GM11168 (cell line): Measurements from ENCODE around the gene CARD11.

ENCODE experiments used
- in situ Hi-C: fragments of 300-500 bp; cut with MboI; formaldehyde crosslinking; loops from one replicate; pipeline ENCODE4 v1.12.0; 2022; ENCODE audit warnings: low sequenced_read_pairs; ENCODE audit not compliant: unreplicated experiment

Gene CARD11

GRCh38 chr7:2887816-2888215 lies 155.9 kb downstream of the CARD11 start:
- in situ Hi-C loops = loop anchor here (10.0 kb wide), 1 partner anchor 177 kb away; no protein-coding TSS in a partner anchor

- in situ Hi-C loops = loop anchor here (10.0 kb wide), 1 partner anchor 178 kb away; no protein-coding TSS in a partner anchor
Measured at GRCh38 chr7:2886900-2887299, 156.8 kb downstream of the CARD11 start.

GRCh38 chr7:2886391-2886790 lies 157.3 kb downstream of the CARD11 start:
- in situ Hi-C loops = loop anchor here (10.0 kb wide), 1 partner anchor 178 kb away; no protein-coding TSS in a partner anchor

GRCh38 chr7:2884161-2884560 lies 159.5 kb downstream of the CARD11 start:
- in situ Hi-C loops = loop anchor here (10.0 kb wide), 1 partner anchor 181 kb away; no protein-coding TSS in a partner anchor

- in situ Hi-C loops = loop anchor here (10.0 kb wide), 1 partner anchor 182 kb away; no protein-coding TSS in a partner anchor
Measured at GRCh38 chr7:2883101-2883500, 160.6 kb downstream of the CARD11 start.

- in situ Hi-C loops = loop anchor here (10.0 kb wide), 1 partner anchor 183 kb away; no protein-coding TSS in a partner anchor
Measured at GRCh38 chr7:2882111-2882510, 161.6 kb downstream of the CARD11 start.

- in situ Hi-C loops = loop anchor here (10.0 kb wide), 1 partner anchor 184 kb away; no protein-coding TSS in a partner anchor
Measured at GRCh38 chr7:2880874-2881533, 162.7 kb downstream of the CARD11 start.

- in situ Hi-C loops = loop anchor here (10.0 kb wide), 1 partner anchor 185 kb away; no protein-coding TSS in a partner anchor
Measured at GRCh38 chr7:2880051-2880450, 163.6 kb downstream of the CARD11 start.

- in situ Hi-C loops = no loop called here
Measured at GRCh38 chr7:2879354-2879753, 164.3 kb downstream of the CARD11 start.

GRCh38 chr7:2878306-2878705 lies 165.4 kb downstream of the CARD11 start:
- in situ Hi-C loops = no loop called here

- in situ Hi-C loops = no loop called here
Measured at GRCh38 chr7:2876031-2876731, 167.5 kb downstream of the CARD11 start.

- in situ Hi-C loops = loop anchor here (25.0 kb wide), 1 partner anchor 788 kb away; no protein-coding TSS in a partner anchor
Measured at GRCh38 chr7:2873686-2874551, 169.7 kb downstream of the CARD11 start.

- in situ Hi-C loops = loop anchor here (25.0 kb wide), 1 partner anchor 789 kb away; no protein-coding TSS in a partner anchor
Measured at GRCh38 chr7:2873146-2873545, 170.5 kb downstream of the CARD11 start.

- in situ Hi-C loops = loop anchor here (25.0 kb wide), 1 partner anchor 790 kb away; no protein-coding TSS in a partner anchor
Measured at GRCh38 chr7:2872296-2872874, 171.3 kb downstream of the CARD11 start.

GRCh38 chr7:2870471-2870931 lies 173.2 kb downstream of the CARD11 start:
- in situ Hi-C loops = loop anchor here (25.0 kb wide), 1 partner anchor 792 kb away; no protein-coding TSS in a partner anchor

GRCh38 chr7:2869981-2870380 lies 173.7 kb downstream of the CARD11 start:
- in situ Hi-C loops = loop anchor here (5.0 to 25.0 kb wide), 2 partner anchors 287 to 792 kb away; no protein-coding TSS in a partner anchor

- in situ Hi-C loops = loop anchor here (5.0 to 25.0 kb wide), 2 partner anchors 291 to 796 kb away; no protein-coding TSS in a partner anchor
Measured at GRCh38 chr7:2866601-2867000, 177.1 kb downstream of the CARD11 start.

- in situ Hi-C loops = loop anchor here (5.0 to 25.0 kb wide), 2 partner anchors 292 to 797 kb away; no protein-coding TSS in a partner anchor
Measured at GRCh38 chr7:2864999-2865670, 178.5 kb downstream of the CARD11 start.
